HepG2 (cell line): Measurements from ENCODE around the gene PYGB. TPM values are rescaled to one million over a fixed set of nuclear protein-coding genes. Genes with fewer than 3 reads are reported as not detected.

ENCODE experiments used
- AHR ChIP-seq: IDR thresholded peaks from 2 replicates; pipeline ENCODE4 v1.6.1; 2018; ENCODE audit warnings: missing genetic modification reagents, missing compliant biosample characterization
- ARNT2 ChIP-seq: sonication (generic); formaldehyde crosslinking; IDR thresholded peaks from 2 replicates; pipeline ENCODE4 v1.8.0; 2022; ENCODE audit warnings: mild to moderate bottlenecking, low read depth, missing genetic modification reagents, moderate library complexity
- CHD2 ChIP-seq: IDR thresholded peaks from 2 replicates; pipeline ENCODE4 v1.6.1; 2011; ENCODE audit warnings: low read depth, low read length, improper control_type of control experiment
- JUND ChIP-seq: sonication (generic); formaldehyde crosslinking; IDR thresholded peaks from 2 replicates; pipeline ENCODE4 v1.8.0; 2022; ENCODE audit warnings: mild to moderate bottlenecking, missing genetic modification reagents
- NCOA2 ChIP-seq: sonication (generic); formaldehyde crosslinking; IDR thresholded peaks from 2 replicates; pipeline ENCODE4 v1.8.0; 2022; ENCODE audit warnings: inconsistent platforms
- NFKBIZ ChIP-seq: IDR thresholded peaks from 2 replicates; pipeline ENCODE4 v1.6.1; 2018; ENCODE audit warnings: missing genetic modification reagents, missing compliant biosample characterization
- NR2F2 ChIP-seq: IDR thresholded peaks from 2 replicates; pipeline ENCODE4 v1.6.1; 2012; ENCODE audit warnings: low read depth, inconsistent platforms, borderline replicate concordance
- WIZ ChIP-seq: sonication (generic); formaldehyde crosslinking; IDR thresholded peaks from 2 replicates; pipeline ENCODE4 v1.5.1; 2020; ENCODE audit warnings: mild to moderate bottlenecking, missing genetic modification reagents
- ZKSCAN5 ChIP-seq: sonication (generic); formaldehyde crosslinking; IDR thresholded peaks from 2 replicates; pipeline ENCODE4 v1.5.1; 2020; ENCODE audit warnings: mild to moderate bottlenecking, missing genetic modification reagents
- ZNF781 ChIP-seq: sonication (generic); formaldehyde crosslinking; IDR thresholded peaks from 2 replicates; pipeline ENCODE4 v1.5.1; 2020; ENCODE audit warnings: borderline replicate concordance, mild to moderate bottlenecking, missing genetic modification reagents; ENCODE audit errors: not compliant biosample characterization
- polyA plus RNA-seq, 8 experiments: library from polyadenylated mRNA; depleted of rRNA in 3 of 8; stranded (reverse) in 7 of 8; unstranded in 1 of 8; fragments of >200 nt; fragmentation: Illumina TruSeq in 4 of 8; extraction: Trizol in 4 of 8; gene quantifications; 2 replicates each; pipeline versions ENCODE4 v1.2.1 to v1.2.3, GENCODE V29; 2011 to 2016; ENCODE audit warnings: low read depth in 4 of 8, missing spikeins in 1 of 8, mixed read lengths in 1 of 8; ENCODE audit not compliant: insufficient read depth in 1 of 8
- total RNA-seq, 5 experiments: library from RNA; depleted of rRNA; stranded (reverse); fragments of >200 nt; fragmentation: Illumina TruSeq; extraction: Trizol; gene quantifications; 2 replicates each; pipeline ENCODE4 v1.2.3, GENCODE V29; 2016; ENCODE audit warnings: low read depth in 1 of 5
- TF ChIP-seq, protein P1 (sequence below): fragments of 450-650 bp; IDR thresholded peaks from 2 replicates; pipeline ENCODE4 v1.6.1; 2017; ENCODE audit warnings: mild to moderate bottlenecking
- TF ChIP-seq, protein P2 (sequence below): sonication (generic); formaldehyde crosslinking; IDR thresholded peaks from 2 replicates; pipeline ENCODE4 v1.9.0; 2021; ENCODE audit warnings: missing genetic modification reagents, borderline replicate concordance
- TF ChIP-seq, protein P3 (sequence below): sonication (generic); formaldehyde crosslinking; IDR thresholded peaks from 2 replicates; pipeline ENCODE4 v1.4.0; 2020; ENCODE audit warnings: missing genetic modification reagents; ENCODE audit errors: not compliant biosample characterization

PYGB gene
- total and polyA plus RNA-seq, 2 of the 13 experiments (the other 11 are each of a cell fraction or from before 2014, with no cell fraction given), result 24.2 to 86.3 TPM

DNA sequence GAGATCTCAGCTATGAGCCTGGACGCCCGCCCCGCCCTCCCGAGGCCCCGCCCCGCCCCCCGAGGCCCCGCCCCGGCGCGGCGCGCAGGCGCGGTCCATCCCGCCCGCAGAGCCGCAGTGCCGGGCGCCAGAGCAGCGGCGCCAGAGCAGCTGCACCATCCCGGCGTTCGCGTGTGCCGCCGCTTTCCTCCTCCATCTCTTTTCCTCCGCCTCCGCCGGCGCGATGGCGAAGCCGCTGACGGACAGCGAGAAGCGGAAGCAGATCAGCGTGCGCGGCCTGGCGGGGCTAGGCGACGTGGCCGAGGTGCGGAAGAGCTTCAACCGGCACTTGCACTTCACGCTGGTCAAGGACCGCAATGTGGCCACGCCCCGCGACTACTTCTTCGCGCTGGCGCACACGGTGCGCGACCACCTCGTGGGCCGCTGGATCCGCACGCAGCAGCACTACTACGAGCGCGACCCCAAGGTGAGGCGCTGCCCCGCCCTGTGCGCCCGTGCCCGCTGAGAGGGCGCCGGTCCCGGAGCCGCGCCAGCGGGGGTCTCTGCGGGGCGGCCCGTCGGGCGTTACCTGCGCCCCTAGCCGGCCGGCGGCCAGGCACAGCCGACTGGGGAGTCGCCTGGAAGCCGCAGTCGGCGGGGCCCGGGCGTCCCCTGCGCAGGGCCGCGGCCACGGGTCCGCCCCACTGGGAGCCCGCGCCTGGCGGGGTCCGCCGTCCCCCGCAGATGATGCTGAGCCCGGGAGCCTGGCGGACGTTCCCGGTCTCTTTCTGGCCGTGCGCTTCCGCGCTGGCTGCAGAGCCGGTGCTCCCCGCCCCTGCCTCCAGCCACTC lies at the start of gene PYGB (continued):
- TF ChIP-seq NR2F2 (peak; percentile 11; the same call in 1 of the 2 replicates), JUND (0 out of 2 replicates have a peak, but pooled peaks have one; percentile 54), CHD2 (peak; percentile 36; the same call in 1 of the 2 replicates), NCOA2 (peak; percentile 69; the same call in 1 of the 2 replicates), ZNF781 (peak; percentile 93), WIZ (CRISPR knock-in tag) (peak; percentile 34), ZKSCAN5 (CRISPR knock-in tag) (peak; percentile 85), NFKBIZ (peak; percentile 91), AHR (CRISPR knock-in tag) (peak; percentile 95), ARNT2 (CRISPR knock-in tag) (peak; percentile 99)
- TF ChIP-seq, protein P1, sequence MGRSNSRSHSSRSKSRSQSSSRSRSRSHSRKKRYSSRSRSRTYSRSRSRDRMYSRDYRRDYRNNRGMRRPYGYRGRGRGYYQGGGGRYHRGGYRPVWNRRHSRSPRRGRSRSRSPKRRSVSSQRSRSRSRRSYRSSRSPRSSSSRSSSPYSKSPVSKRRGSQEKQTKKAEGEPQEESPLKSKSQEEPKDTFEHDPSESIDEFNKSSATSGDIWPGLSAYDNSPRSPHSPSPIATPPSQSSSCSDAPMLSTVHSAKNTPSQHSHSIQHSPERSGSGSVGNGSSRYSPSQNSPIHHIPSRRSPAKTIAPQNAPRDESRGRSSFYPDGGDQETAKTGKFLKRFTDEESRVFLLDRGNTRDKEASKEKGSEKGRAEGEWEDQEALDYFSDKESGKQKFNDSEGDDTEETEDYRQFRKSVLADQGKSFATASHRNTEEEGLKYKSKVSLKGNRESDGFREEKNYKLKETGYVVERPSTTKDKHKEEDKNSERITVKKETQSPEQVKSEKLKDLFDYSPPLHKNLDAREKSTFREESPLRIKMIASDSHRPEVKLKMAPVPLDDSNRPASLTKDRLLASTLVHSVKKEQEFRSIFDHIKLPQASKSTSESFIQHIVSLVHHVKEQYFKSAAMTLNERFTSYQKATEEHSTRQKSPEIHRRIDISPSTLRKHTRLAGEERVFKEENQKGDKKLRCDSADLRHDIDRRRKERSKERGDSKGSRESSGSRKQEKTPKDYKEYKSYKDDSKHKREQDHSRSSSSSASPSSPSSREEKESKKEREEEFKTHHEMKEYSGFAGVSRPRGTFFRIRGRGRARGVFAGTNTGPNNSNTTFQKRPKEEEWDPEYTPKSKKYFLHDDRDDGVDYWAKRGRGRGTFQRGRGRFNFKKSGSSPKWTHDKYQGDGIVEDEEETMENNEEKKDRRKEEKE, result no peak
- TF ChIP-seq, protein P2, sequence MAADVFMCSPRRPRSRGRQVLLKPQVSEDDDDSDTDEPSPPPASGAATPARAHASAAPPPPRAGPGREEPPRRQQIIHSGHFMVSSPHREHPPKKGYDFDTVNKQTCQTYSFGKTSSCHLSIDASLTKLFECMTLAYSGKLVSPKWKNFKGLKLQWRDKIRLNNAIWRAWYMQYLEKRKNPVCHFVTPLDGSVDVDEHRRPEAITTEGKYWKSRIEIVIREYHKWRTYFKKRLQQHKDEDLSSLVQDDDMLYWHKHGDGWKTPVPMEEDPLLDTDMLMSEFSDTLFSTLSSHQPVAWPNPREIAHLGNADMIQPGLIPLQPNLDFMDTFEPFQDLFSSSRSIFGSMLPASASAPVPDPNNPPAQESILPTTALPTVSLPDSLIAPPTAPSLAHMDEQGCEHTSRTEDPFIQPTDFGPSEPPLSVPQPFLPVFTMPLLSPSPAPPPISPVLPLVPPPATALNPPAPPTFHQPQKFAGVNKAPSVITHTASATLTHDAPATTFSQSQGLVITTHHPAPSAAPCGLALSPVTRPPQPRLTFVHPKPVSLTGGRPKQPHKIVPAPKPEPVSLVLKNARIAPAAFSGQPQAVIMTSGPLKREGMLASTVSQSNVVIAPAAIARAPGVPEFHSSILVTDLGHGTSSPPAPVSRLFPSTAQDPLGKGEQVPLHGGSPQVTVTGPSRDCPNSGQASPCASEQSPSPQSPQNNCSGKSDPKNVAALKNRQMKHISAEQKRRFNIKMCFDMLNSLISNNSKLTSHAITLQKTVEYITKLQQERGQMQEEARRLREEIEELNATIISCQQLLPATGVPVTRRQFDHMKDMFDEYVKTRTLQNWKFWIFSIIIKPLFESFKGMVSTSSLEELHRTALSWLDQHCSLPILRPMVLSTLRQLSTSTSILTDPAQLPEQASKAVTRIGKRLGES (CRISPR knock-in tag), result no peak; the same call in 1 of the 2 replicates
- TF ChIP-seq, protein P3, sequence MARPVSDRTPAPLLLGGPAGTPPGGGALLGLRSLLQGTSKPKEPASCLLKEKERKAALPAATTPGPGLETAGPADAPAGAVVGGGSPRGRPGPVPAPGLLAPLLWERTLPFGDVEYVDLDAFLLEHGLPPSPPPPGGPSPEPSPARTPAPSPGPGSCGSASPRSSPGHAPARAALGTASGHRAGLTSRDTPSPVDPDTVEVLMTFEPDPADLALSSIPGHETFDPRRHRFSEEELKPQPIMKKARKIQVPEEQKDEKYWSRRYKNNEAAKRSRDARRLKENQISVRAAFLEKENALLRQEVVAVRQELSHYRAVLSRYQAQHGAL, result peak; percentile 82
